Naive thymus-derived CD8-positive, alpha-beta T cell (primary cell): ENCODE results near the gene MARCKSL1. TPM values are rescaled to one million over a fixed set of nuclear protein-coding genes. Genes with fewer than 3 reads are reported as not detected.
A peak's percentile ranks its signal among the peaks of the same experiment; 100 is the strongest.
"Not testable (repeated sequence)": the region's sequence is repeated elsewhere in the genome, so short reads cannot be mapped to it uniquely, and the experiment has no call there.

Experiments used
- ATAC-seq, 2 donors: fragments of 150-1000 bp; cut with Tn5 transposase in 1 of 2; sonication (Bioruptor Pico), chemical (Tn5 transposase) in 1 of 2; 1 replicate in 1 of 2; 2 replicates in 1 of 2; pipeline ENCODE4 v1.10.0; 2021; ENCODE audit warnings: mild to moderate bottlenecking in 2 of 2, moderate library complexity in 2 of 2
- POLR2A ChIA-PET: fragments of 350-600 bp; sonication (Branson Sonifier 250); formaldehyde crosslinking; loops from one replicate; lab custom pipeline; 2021; ENCODE audit warnings: antibody characterized with exemption; lab: Charles Lee
- DNase-seq, 10 donors: peaks; one replicate each; pipeline versions ENCODE4 v3.0.0 to v3.0.0-alpha.2; 2020 to 2022
- H3K27ac Mint-ChIP-seq, 10 donors: one replicate each; pipeline ENCODE4 v1.8.0; 2020 to 2022; ENCODE audit warnings: mild to moderate bottlenecking in 10 of 10, mixed read lengths in 10 of 10, moderate library complexity in 4 of 10, inconsistent platforms in 1 of 10
- H3K27me3 Mint-ChIP-seq, 5 donors: one replicate each; pipeline ENCODE4 v1.8.0; 2021 to 2022; ENCODE audit warnings: mixed read lengths in 5 of 5
- H3K36me3 Mint-ChIP-seq, 3 donors: one replicate each; pipeline ENCODE4 v1.8.0; 2020 to 2022; ENCODE audit warnings: mixed read lengths in 3 of 3, mild to moderate bottlenecking in 2 of 3, inconsistent platforms in 1 of 3
- H3K4me1 Mint-ChIP-seq, 4 donors: one replicate each; pipeline ENCODE4 v1.8.0; 2021 to 2022; ENCODE audit warnings: mixed read lengths in 4 of 4
- H3K4me3 Mint-ChIP-seq, 10 donors: one replicate each; pipeline ENCODE4 v1.8.0; 2020 to 2022; ENCODE audit warnings: mild to moderate bottlenecking in 10 of 10, mixed read lengths in 10 of 10, moderate library complexity in 6 of 10, inconsistent platforms in 1 of 10
- H3K9me3 Mint-ChIP-seq, 9 donors: one replicate each; pipeline ENCODE4 v1.8.0; 2020 to 2022; ENCODE audit warnings: mixed read lengths in 9 of 9, mild to moderate bottlenecking in 3 of 9, inconsistent platforms in 1 of 9, moderate library complexity in 1 of 9
- polyA plus RNA-seq, 3 donors: library from polyadenylated mRNA; unstranded; fragments of 300-500 nt; fragmentation: Illumina TruSeq; gene quantifications; one replicate each; pipeline ENCODE4 v1.2.3, GENCODE V29; 2021
- total RNA-seq, 8 experiments: library from RNA in 2 of 8; stranded (reverse) in 2 of 8; gene quantifications; one replicate each; pipeline ENCODE4 v1.2.3 and lab custom pipeline; 2021 to 2026

Gene MARCKSL1
- total and polyA plus RNA-seq, 5 experiments from 2014 or later: 37.8 to 81.4 (median 41.1) TPM

DNA sequence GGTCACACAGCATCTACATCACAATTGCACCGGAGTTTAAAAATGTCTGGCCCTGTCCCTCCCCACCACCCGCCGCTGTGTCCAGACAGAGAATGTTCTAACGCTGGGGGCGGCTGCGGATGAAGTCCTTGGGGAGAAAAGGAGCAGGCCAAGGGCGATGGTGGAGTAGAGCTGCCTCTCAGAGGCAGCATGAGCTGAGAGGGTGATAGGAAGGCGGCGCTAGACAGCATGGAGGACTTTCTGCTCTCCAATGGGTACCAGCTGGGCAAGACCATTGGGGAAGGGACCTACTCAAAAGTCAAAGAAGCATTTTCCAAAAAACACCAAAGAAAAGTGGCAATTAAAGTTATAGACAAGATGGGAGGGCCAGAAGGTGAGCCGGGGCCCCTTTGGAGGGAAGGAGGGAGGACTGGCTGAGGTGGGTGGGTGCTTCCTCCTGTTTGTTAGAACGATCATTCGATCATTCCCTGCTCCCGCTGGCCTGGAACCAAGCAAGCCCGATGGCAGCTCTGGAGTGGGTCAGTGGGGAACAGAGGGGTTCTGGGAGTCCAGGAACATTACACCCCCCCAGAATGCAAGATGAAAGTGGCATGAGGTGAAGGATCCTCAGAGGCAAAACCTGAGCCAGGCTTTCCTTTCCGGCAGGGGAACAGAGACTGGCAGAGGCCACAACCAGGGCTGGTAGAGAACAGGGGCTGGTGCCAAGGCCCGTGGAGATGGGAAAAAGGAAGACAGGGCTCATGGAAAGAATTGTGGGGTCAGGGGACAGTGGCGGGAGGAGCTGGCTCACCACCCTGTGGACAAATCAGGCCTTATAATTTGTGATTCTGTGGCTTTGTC is 26.7 kb upstream of the MARCKSL1 start, which contains the start of the genes FAM229A and TSSK3:
TSS of gene FAM229A (minus strand) at position 12 of the 840 bp plus-strand sequence. CDS start 394 bp downstream, outside the sequence.
TSS of gene TSSK3 (plus strand) at position 66 of the 840 bp plus-strand sequence. CDS start at position 229, 163 bp downstream.
- H3K4me3 Mint-ChIP-seq: peak within 1 kb of the TSS; percentile 16 to 83 (median 62)
- H3K36me3 Mint-ChIP-seq: peaks cover 0 to 17% (median 2%) of the 10 kb centered on the region in 3 donors
- peak within 1 kb of the TSS in 8 of 10 donors; percentile 1 to 57 (median 32) for H3K27ac Mint-ChIP-seq
- DNase-seq (no peak), ATAC-seq (no peak)
- peaks cover 0 to 3% (median 0%) of the 10 kb centered on the region in 5 donors for H3K27me3 Mint-ChIP-seq
- POLR2A ChIA-PET: interaction anchor here (0.9 to 2.6 kb wide), 3 partner anchors 11 to 27 kb away, joined by 3 to 11 read pairs (median 6); partner anchors contain the start of gene MARCKSL1
- no peaks in the 10 kb centered on the region for H3K9me3 Mint-ChIP-seq
- peaks cover 16 to 37% (median 25%) of the 10 kb centered on the region in 4 donors for H3K4me1 Mint-ChIP-seq

GRCh38 chr1:32361674-32362473 is 25.8 kb upstream of the MARCKSL1 start:
- POLR2A ChIA-PET: interaction anchor here (0.5 to 3.3 kb wide), 6 partner anchors 10 to 112 kb away, joined by 3 to 16 read pairs (median 4); partner anchors contain the start of gene MARCKSL1
- peak overlapping the region in 2 of 10 donors; percentile 18 to 50 for H3K27ac Mint-ChIP-seq
- DNase-seq (peak in 6 of 10 donors; percentile 18 to 32 (median 29)), ATAC-seq (peak; percentile 58 to 62)
- peaks cover 0 to 13% (median 2%) of the 10 kb centered on the region in 3 donors for H3K36me3 Mint-ChIP-seq
- H3K4me1 Mint-ChIP-seq: peaks cover 16 to 37% (median 25%) of the 10 kb centered on the region in 4 donors
- no peaks in the 10 kb centered on the region for H3K9me3 Mint-ChIP-seq
- H3K27me3 Mint-ChIP-seq: peaks cover 0 to 3% (median 0%) of the 10 kb centered on the region in 5 donors
- peak overlapping the region in 8 of 10 donors; percentile 15 to 83 (median 58) for H3K4me3 Mint-ChIP-seq

GRCh38 chr1:32361308-32361673 is 25.3 kb upstream of the MARCKSL1 start:
- peak overlapping the region in 5 of 10 donors; percentile 68 to 85 (median 79) for H3K4me3 Mint-ChIP-seq
- peak; percentile 3 to 7 for ATAC-seq
- peaks cover 16 to 37% (median 25%) of the 10 kb centered on the region in 4 donors for H3K4me1 Mint-ChIP-seq
- H3K36me3 Mint-ChIP-seq: peaks cover 0 to 10% (median 2%) of the 10 kb centered on the region in 3 donors
- H3K27ac Mint-ChIP-seq: peak overlapping the region in 1 of 10 donors; percentile 92
- POLR2A ChIA-PET: interaction anchor here (0.7 to 3.3 kb wide), 5 partner anchors 9 to 112 kb away, joined by 3 to 16 read pairs (median 6); partner anchors contain the start of gene MARCKSL1
- H3K9me3 Mint-ChIP-seq: no peaks in the 10 kb centered on the region
- H3K27me3 Mint-ChIP-seq: peaks cover 0 to 3% (median 0%) of the 10 kb centered on the region in 5 donors
- DNase-seq: no peak

GRCh38 chr1:32358435-32358834 is 22.4 kb upstream of the MARCKSL1 start:
- DNase-seq (no peak), ATAC-seq (no peak)
- no peaks in the 10 kb centered on the region for H3K9me3 Mint-ChIP-seq
- H3K27ac Mint-ChIP-seq: peak overlapping the region in 5 of 10 donors; percentile 12 to 72 (median 64)
- POLR2A ChIA-PET: interaction anchor here (0.6 to 3.3 kb wide), 5 partner anchors 17 to 109 kb away, joined by 3 to 16 read pairs (median 8); partner anchors contain the start of genes BSDC1 and MARCKSL1
- H3K36me3 Mint-ChIP-seq: peaks cover 0 to 8% (median 2%) of the 10 kb centered on the region in 3 donors
- H3K4me3 Mint-ChIP-seq: peak overlapping the region in 1 of 10 donors; percentile 42
- peaks cover 29 to 58% (median 34%) of the 10 kb centered on the region in 4 donors for H3K4me1 Mint-ChIP-seq
- peaks cover 0 to 3% (median 0%) of the 10 kb centered on the region in 5 donors for H3K27me3 Mint-ChIP-seq

GRCh38 chr1:32357614-32358013 is 21.6 kb upstream of the MARCKSL1 start:
- peaks cover 31 to 62% (median 37%) of the 10 kb centered on the region in 4 donors for H3K4me1 Mint-ChIP-seq
- peaks cover 0 to 3% (median 0%) of the 10 kb centered on the region in 5 donors for H3K27me3 Mint-ChIP-seq
- H3K4me3 Mint-ChIP-seq: no peak overlapping the region
- POLR2A ChIA-PET: interaction anchor here (0.6 to 1.3 kb wide), 3 partner anchors 13 to 260 kb away, joined by 3 read pairs; no protein-coding TSS in a partner anchor
- H3K27ac Mint-ChIP-seq: peak overlapping the region in 1 of 10 donors; percentile 31
- DNase-seq (no peak), ATAC-seq (no peak)
- H3K9me3 Mint-ChIP-seq: no peaks in the 10 kb centered on the region
- H3K36me3 Mint-ChIP-seq: peaks cover 0 to 8% (median 0%) of the 10 kb centered on the region in 3 donors

- H3K9me3 Mint-ChIP-seq: no peaks in the 10 kb centered on the region
- peak overlapping the region in 1 of 10 donors; percentile 8 for H3K27ac Mint-ChIP-seq
- peak overlapping the region in 1 of 10 donors; percentile 48 for H3K4me3 Mint-ChIP-seq
- POLR2A ChIA-PET: no interaction called here
- DNase-seq: no peak
- ATAC-seq: no peak
- H3K4me1 Mint-ChIP-seq: peaks cover 27 to 53% (median 37%) of the 10 kb centered on the region in 4 donors
- H3K27me3 Mint-ChIP-seq: peaks cover 0 to 3% (median 0%) of the 10 kb centered on the region in 5 donors
- H3K36me3 Mint-ChIP-seq: peaks cover 0 to 8% (median 0%) of the 10 kb centered on the region in 3 donors
These were observed 20.4 kb upstream of the MARCKSL1 start for GRCh38 chr1:32356478-32356877.

GRCh38 chr1:32355778-32356177 is 19.7 kb upstream of the MARCKSL1 start:
- POLR2A ChIA-PET: interaction anchor here (0.9 to 11.8 kb wide), 2 partner anchors 18 to 34 kb away, joined by 3 to 147 read pairs; partner anchors contain the start of gene MARCKSL1
- not testable (repeated sequence) for H3K27me3 Mint-ChIP-seq, H3K36me3 Mint-ChIP-seq, H3K9me3 Mint-ChIP-seq, ATAC-seq, H3K4me3 Mint-ChIP-seq, DNase-seq
- H3K4me1 Mint-ChIP-seq: peaks cover 24 to 53% (median 38%) of the 10 kb centered on the region in 4 donors
- H3K27ac Mint-ChIP-seq: peak overlapping the region in 1 of 10 donors; percentile 8

- POLR2A ChIA-PET: interaction anchor here (1.0 to 11.8 kb wide), 5 partner anchors 8 to 138 kb away, joined by 3 to 147 read pairs (median 9); partner anchors contain the start of genes LCK and MARCKSL1
- Mint-ChIP-seq H3K4me1 (peaks cover 23 to 54% (median 40%) of the 10 kb centered on the region in 4 donors), H3K27me3 (no peaks in the 10 kb centered on the region), H3K4me3 (peak overlapping the region; percentile 3 to 75 (median 64)), H3K27ac (peak overlapping the region in 8 of 10 donors; percentile 8 to 79 (median 70)), H3K9me3 (no peaks in the 10 kb centered on the region), H3K36me3 (peaks cover 0 to 8% (median 0%) of the 10 kb centered on the region in 3 donors)
- DNase-seq: no peak
- ATAC-seq: no peak
These were observed 18.0 kb upstream of the MARCKSL1 start for GRCh38 chr1:32353886-32354570.

- peak overlapping the region in 7 of 10 donors; percentile 46 to 79 (median 67) for H3K27ac Mint-ChIP-seq
- DNase-seq: no peak
- POLR2A ChIA-PET: interaction anchor here (0.8 to 11.8 kb wide), 6 partner anchors 9 to 104 kb away, joined by 3 to 147 read pairs (median 6); partner anchors contain the start of genes BSDC1, LCK and MARCKSL1
- ATAC-seq: no peak
- H3K27me3 Mint-ChIP-seq: no peaks in the 10 kb centered on the region
- H3K9me3 Mint-ChIP-seq: no peaks in the 10 kb centered on the region
- H3K4me1 Mint-ChIP-seq: peaks cover 25 to 57% (median 46%) of the 10 kb centered on the region in 4 donors
- peak overlapping the region; percentile 32 to 86 (median 68) for H3K4me3 Mint-ChIP-seq
- peaks cover 0 to 8% (median 0%) of the 10 kb centered on the region in 3 donors for H3K36me3 Mint-ChIP-seq
These were observed 17.4 kb upstream of the MARCKSL1 start for GRCh38 chr1:32353431-32353830.

DNA sequence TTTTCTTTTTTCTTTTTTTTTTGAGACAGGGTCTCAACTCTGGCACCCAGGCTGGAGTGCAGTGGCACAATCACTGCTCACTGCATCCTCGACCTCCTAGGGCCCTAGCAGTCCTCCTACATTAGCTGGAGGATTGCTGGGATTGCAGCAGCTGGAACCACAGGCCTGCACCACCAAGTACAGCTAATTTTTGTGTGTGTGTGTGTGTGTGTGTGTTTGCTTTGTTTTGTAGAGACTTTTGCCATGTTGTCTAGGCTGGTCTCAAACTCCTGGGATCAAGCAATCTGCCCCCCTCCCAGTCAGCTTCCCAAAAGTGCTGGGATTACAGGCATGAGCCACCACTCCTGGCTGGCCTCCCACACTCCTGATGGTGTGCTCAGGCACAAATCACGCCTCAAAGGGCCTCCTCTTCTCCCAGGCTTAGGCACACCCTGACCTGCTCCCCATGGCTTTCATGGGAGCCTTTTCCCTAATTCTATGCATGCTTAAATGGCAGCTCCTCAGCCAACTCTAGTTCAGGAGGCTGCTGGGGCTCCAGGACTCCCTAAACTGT is 16.9 kb upstream of the MARCKSL1 start:
- H3K27ac Mint-ChIP-seq: peak overlapping the region in 6 of 10 donors; percentile 34 to 79 (median 48)
- DNase-seq: no peak
- H3K36me3 Mint-ChIP-seq: peaks cover 0 to 8% (median 0%) of the 10 kb centered on the region in 3 donors
- no peaks in the 10 kb centered on the region for H3K27me3 Mint-ChIP-seq
- H3K9me3 Mint-ChIP-seq: no peaks in the 10 kb centered on the region
- POLR2A ChIA-PET: interaction anchor here (0.6 to 11.8 kb wide), 10 partner anchors 8 to 103 kb away, joined by 3 to 147 read pairs (median 5); partner anchors contain the start of genes BSDC1, FAM229A, LCK and MARCKSL1
- H3K4me3 Mint-ChIP-seq: peak overlapping the region; percentile 37 to 90 (median 77)
- peaks cover 25 to 58% (median 47%) of the 10 kb centered on the region in 4 donors for H3K4me1 Mint-ChIP-seq
- no peak for ATAC-seq
